GM12892 (cell line): Measurements from ENCODE around the gene GALNT7.

Experiments
- DNase-seq: peaks from one replicate; pipeline ENCODE4 v3.0.0; 2011; ENCODE audit not compliant: insufficient read length
- FAIRE-seq: peaks from 2 replicates; lab custom pipeline; 2011; peaks lifted over from hg19 to GRCh38; lab: Jason Lieb, UNC
- POLR2A ChIP-seq: IDR thresholded peaks from 2 replicates; pipeline ENCODE4 v1.6.1; 2011; ENCODE audit warnings: low read depth, low read length, control low read depth
- POLR2AphosphoS5 ChIP-seq: IDR thresholded peaks from 2 replicates; pipeline ENCODE4 v1.6.1; 2011; ENCODE audit warnings: low read depth, low read length, control low read depth
- TAF1 ChIP-seq: IDR thresholded peaks from 2 replicates; pipeline ENCODE4 v1.6.1; 2011; ENCODE audit warnings: low read depth, mild to moderate bottlenecking, control low read depth, low read length, borderline replicate concordance

Gene GALNT7

GRCh38 chr4:173337463-173337862, 168.9 kb downstream of the GALNT7 start:
- TF ChIP-seq POLR2A (no peak), TAF1 (no peak), POLR2AphosphoS5 (no peak)
- FAIRE-seq (peak; percentile 21), DNase-seq (no peak)

GRCh38 chr4:173343832-173344397, 175.3 kb downstream of the GALNT7 start:
- TF ChIP-seq POLR2A (no peak), TAF1 (no peak), POLR2AphosphoS5 (no peak)
- DNase-seq (no peak), FAIRE-seq (no peak)

GRCh38 chr4:173345648-173346047, 177.0 kb downstream of the GALNT7 start:
- no peak for TF ChIP-seq POLR2A
- TF ChIP-seq POLR2AphosphoS5: no peak
- no peak for TF ChIP-seq TAF1
- FAIRE-seq (no peak), DNase-seq (no peak)

GRCh38 chr4:173346074-173346473, 177.5 kb downstream of the GALNT7 start:
- DNase-seq: no peak
- TF ChIP-seq POLR2AphosphoS5 (no peak), TAF1 (no peak), POLR2A (no peak)
- FAIRE-seq: no peak

- no peak for DNase-seq
- no peak for FAIRE-seq
- TF ChIP-seq TAF1 (no peak), POLR2A (no peak), POLR2AphosphoS5 (no peak)
Observed at GRCh38 chr4:173347467-173347866, 178.9 kb downstream of the GALNT7 start.

- TF ChIP-seq POLR2A (no peak), TAF1 (no peak), POLR2AphosphoS5 (no peak)
- FAIRE-seq (no peak), DNase-seq (no peak)
Observed at GRCh38 chr4:173357939-173358338, 189.3 kb downstream of the GALNT7 start.

GRCh38 chr4:173360587-173361221, 192.1 kb downstream of the GALNT7 start:
- FAIRE-seq (no peak), DNase-seq (no peak)
- no peak for TF ChIP-seq POLR2AphosphoS5
- no peak for TF ChIP-seq TAF1
- no peak for TF ChIP-seq POLR2A

GRCh38 chr4:173362666-173363065, 194.1 kb downstream of the GALNT7 start:
- TF ChIP-seq TAF1 (no peak), POLR2A (no peak)
- FAIRE-seq (no peak), DNase-seq (no peak)

- DNase-seq: no peak
- no peak for FAIRE-seq
- TF ChIP-seq TAF1: no peak
- no peak for TF ChIP-seq POLR2AphosphoS5
- TF ChIP-seq POLR2A: no peak
Observed at GRCh38 chr4:173365359-173365996, 196.9 kb downstream of the GALNT7 start.

GRCh38 chr4:173367285-173367684, 198.7 kb downstream of the GALNT7 start:
- TF ChIP-seq POLR2AphosphoS5: no peak
- FAIRE-seq (peak; percentile 84), DNase-seq (no peak)

GRCh38 chr4:173367946-173368345, 199.3 kb downstream of the GALNT7 start:
- no peak for DNase-seq
- TF ChIP-seq POLR2A (no peak), POLR2AphosphoS5 (no peak), TAF1 (no peak)
- FAIRE-seq: peak; percentile 80

- no peak for FAIRE-seq
- no peak for TF ChIP-seq POLR2AphosphoS5
- no peak for TF ChIP-seq POLR2A
- no peak for TF ChIP-seq TAF1
- DNase-seq: no peak
Observed at GRCh38 chr4:173370130-173370476, 201.5 kb downstream of the GALNT7 start.
